NCI-H1436 (cell line): Measurements from ENCODE around the gene SPDYE8.
"Not testable (repeated sequence)": the region's sequence is repeated elsewhere in the genome, so short reads cannot be mapped to it uniquely, and the experiment has no call there.

Experiments
- DNase-seq: peaks from one replicate; lab custom pipeline; 2025; lab: John Stamatoyannopoulos, UW

SPDYE8 gene

GRCh38 chr7:73029666-73030065 lies at the start of gene SPDYE8:
Gene SPDYE8, minus strand, starts transcription at chr7:73029766. Its CDS starts 1,800 bp downstream, at chr7:73027966.
- DNase-seq: not testable (repeated sequence)

GRCh38 chr7:73057811-73058210 lies 28.2 kb upstream of the SPDYE8 start, which contains the start of gene SPDYE11:
Gene SPDYE11, minus strand, starts transcription at chr7:73057911. Its CDS starts 1,800 bp downstream, at chr7:73056111.
- not testable (repeated sequence) for DNase-seq

GRCh38 chr7:73006491-73006890 lies 23.1 kb downstream of the SPDYE8 start:
- not testable (repeated sequence) for DNase-seq

- not testable (repeated sequence) for DNase-seq
These were observed 23.7 kb downstream of the SPDYE8 start for GRCh38 chr7:73005693-73006447.

GRCh38 chr7:73005356-73005692 lies 24.2 kb downstream of the SPDYE8 start:
- not testable (repeated sequence) for DNase-seq

- DNase-seq: not testable (repeated sequence)
These were observed 31.6 kb downstream of the SPDYE8 start for GRCh38 chr7:72997887-72998468.

GRCh38 chr7:72997447-72997846 lies 32.1 kb downstream of the SPDYE8 start:
- not testable (repeated sequence) for DNase-seq

- DNase-seq: not testable (repeated sequence)
These were observed 34.1 kb downstream of the SPDYE8 start for GRCh38 chr7:72995484-72995883.

- not testable (repeated sequence) for DNase-seq
These were observed 39.2 kb downstream of the SPDYE8 start for GRCh38 chr7:72990146-72990913.

GRCh38 chr7:72982084-72982483 lies 47.5 kb downstream of the SPDYE8 start:
- DNase-seq: not testable (repeated sequence)

GRCh38 chr7:72980382-72980781 lies 49.2 kb downstream of the SPDYE8 start:
- DNase-seq: not testable (repeated sequence)

GRCh38 chr7:72976434-72976833 lies 53.1 kb downstream of the SPDYE8 start:
- DNase-seq: not testable (repeated sequence)

GRCh38 chr7:72975656-72976286 lies 53.8 kb downstream of the SPDYE8 start:
- not testable (repeated sequence) for DNase-seq

GRCh38 chr7:72974781-72975180 lies 54.8 kb downstream of the SPDYE8 start:
- not testable (repeated sequence) for DNase-seq

- not testable (repeated sequence) for DNase-seq
These were observed 58.1 kb downstream of the SPDYE8 start for GRCh38 chr7:72971505-72971904.
